Activated gamma-delta T cell treated with Interleukin-2 at 50 U/mL for 16 hours (primary cell): ENCODE results near the gene METTL22.
"Not testable (repeated sequence)": the region's sequence is repeated elsewhere in the genome, so short reads cannot be mapped to it uniquely, and the experiment has no call there.

ENCODE experiments used
- DNase-seq: peaks from one replicate; pipeline ENCODE4 v3.0.0-alpha.2; 2020

The METTL22 gene

DNA sequence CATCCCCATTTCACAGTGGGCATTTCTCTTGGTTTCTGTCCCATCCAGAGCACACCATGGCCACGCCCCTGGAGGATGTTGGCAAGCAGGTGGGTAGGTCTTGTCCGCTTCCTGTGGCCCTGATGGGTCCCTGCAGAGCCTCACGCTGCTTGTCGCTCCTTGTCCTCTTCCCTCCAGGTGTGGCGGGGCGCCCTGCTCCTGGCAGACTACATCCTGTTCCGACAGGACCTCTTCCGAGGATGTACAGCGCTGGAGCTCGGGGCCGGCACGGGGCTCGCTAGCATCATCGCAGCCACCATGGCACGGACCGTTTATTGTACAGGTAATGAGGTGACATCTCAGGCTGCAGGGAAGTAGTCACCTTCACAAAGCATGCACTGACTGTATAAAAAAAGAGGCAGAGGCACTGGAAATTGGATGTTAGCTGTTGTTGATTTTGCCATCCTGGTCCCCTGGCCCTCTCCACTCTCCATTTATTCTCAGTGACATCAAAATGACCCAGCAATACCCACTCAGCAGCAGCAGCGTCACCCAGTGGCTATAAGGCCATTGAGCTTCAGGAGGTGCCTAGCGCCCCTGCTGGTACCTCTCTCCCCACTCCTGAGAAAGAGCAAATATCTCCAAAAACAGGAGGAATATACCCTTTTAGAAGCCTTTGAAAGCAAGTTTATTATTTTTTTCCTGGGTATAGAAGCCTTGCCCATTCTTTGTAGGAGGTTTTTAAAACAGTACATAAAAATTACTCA, 13.7 kb downstream of the METTL22 start:
- no peak for DNase-seq

DNA sequence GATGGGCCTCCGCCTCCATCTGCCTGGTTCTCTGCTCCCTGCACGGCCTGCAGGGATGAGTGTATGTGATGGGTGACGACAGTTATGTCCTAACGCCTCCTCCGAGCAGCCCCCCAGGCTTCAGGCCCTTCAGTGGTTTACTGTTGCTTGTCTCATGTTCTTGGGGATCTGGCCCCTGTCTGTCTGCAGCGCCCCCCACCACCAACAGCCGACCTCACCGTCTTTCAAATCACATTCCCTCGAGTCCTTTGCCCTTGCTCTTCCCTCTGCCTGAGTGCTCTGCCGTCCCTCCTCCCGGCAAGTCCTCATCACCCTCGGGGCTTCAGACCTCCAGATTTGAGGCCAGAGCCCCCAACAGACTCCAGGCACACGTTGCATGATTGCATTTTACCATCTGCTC, 18.2 kb downstream of the METTL22 start:
- DNase-seq, result no peak

DNA sequence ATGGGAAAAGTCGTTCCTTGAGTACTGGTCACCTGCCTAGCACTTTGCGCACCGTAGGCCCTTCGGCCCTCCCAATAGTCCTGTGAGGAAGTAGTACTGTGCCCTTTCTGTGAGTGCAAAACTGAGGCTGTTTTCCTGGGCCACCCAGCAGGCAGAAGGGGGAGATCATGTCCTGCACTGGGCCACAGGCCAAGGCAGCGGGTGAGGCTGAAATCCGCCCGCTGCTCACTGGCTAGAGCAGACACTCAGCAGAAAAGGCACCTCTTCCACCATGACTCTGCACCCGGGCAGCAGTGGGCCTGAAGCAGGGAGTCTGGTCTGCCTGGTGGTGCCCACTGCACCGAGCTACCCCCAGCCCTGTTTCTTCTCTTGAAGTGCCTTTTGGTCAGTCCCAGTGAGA, 20.2 kb downstream of the METTL22 start:
- no peak for DNase-seq

- DNase-seq, result no peak
These were observed 20.6 kb downstream of the METTL22 start for GRCh38 chr16:8642146-8642545.

DNA sequence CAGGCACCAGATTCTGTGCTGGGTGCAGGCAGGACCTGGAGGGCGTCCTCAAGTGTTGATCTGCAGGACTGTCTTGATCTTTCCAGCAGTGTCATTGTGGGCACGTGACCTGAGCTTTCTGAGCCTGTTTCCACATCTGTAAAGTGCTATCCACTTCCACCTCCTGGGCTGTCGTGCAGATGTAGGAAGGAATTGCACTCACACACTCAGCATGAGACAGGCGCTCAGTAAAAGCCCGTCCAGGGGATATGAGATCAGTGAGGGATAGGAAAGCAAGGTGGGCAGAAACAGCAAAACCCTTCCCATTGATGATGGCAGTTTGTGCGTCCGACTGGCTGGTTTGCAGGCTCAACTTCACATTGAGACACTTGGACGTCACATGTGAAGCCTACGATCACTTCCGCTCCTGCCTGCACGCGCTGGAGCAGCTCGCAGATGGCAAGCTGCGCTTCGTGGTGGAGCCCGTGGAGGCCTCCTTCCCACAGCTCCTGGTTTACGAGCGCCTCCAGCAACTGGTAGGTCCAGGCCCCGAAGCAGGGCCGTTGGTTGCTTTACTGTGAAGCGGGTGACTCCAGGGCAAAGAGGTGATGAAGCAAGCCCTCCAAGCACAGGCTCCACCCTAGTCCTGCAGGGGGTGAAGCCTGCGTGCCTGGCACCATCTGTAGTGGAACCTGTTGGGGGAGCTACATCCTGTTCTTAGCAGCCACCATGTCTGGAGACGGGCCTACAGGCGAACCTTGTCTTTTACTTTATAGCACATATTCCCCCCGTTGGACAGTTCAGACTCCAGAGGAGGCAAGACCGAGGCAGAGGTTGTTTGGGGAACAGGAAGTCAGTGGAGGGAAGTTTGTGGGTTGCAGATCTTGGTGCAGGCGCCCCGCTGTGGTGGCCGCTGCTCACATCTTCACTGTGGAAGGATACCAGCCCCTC, 23.0 kb downstream of the METTL22 start:
- no peak for DNase-seq

- no peak for DNase-seq
These were observed 23.6 kb downstream of the METTL22 start for GRCh38 chr16:8645141-8645521.

DNA sequence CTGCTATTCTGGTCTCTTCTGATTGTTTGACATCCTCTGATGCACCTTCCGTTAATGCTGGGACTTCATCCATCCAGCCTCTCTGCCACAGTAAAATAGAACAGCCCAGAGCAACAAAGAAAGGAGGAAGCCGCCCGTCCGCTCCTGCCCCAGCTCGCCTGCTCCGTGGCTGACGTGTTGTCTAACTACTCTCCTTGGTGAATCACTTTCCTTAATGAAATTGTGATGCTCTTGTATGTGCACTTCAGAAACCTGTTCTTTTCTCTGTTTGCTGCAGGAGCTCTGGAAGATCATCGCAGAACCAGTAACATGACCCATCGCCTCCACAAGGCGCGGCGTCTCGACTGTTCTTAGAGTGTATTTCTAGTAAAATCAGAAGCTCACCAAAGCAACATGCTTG, 24.3 kb downstream of the METTL22 start:
- DNase-seq, result no peak

DNA sequence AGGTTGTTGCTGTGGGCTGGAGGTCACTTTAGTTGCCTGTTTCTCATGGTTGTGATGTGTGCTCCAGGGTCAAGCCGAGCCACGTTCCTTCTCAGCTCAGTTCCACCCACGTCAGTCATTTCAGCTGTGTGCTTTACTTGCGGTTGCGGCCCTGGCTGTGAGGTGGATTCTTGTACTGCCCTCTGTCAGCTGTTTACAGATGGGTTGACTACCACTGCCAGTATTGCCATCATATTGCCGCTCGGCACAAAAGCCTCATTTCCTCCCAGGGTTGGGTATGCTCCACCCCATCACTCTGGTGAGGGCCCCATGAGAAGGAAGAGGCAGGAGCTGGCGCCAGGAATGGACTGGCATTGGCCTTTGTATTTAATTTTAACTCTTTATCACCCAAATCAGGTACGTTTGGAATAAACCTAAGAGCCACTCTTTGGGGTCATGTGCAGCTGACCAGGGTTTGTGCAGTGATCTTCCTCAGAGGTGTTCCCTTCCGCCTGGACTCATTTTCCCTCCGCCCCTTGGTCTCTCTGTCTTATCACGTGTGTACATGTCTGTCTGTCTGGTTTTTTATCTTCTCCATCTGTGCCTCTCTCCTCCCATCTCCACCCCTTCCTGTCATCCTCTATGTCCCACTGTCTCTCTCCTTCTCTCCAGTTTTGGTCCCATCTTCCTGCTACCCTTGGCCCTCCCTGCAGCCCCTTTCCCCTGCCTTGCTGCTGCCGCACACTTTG, 25.0 kb downstream of the METTL22 start:
- no peak for DNase-seq

GRCh38 chr16:8647721-8648318, 26.3 kb downstream of the METTL22 start:
- no peak for DNase-seq

GRCh38 chr16:8648877-8649276, 27.4 kb downstream of the METTL22 start:
- no peak for DNase-seq

- DNase-seq, result no peak
These were observed 28.5 kb downstream of the METTL22 start for GRCh38 chr16:8649829-8650554.

DNA sequence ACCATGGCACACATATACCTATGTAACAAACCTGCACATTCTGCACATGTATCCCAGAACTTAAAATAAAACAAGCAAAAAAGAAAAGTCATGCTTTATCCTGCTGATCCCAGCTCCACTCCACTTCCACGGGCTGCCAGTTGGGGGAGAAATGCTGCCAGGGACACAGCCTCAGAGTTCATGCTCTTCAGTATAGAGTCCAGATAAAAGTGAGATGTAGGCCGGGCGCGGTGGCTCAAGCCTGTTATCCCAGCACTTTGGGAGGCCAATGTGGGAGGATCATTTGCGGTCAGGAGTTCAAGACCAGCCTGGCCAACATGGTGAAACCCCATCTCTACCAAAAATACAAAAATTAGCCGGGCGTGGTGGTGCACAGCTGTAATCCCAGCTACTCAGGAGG, 30.5 kb downstream of the METTL22 start:
- not testable (repeated sequence) for DNase-seq

DNA sequence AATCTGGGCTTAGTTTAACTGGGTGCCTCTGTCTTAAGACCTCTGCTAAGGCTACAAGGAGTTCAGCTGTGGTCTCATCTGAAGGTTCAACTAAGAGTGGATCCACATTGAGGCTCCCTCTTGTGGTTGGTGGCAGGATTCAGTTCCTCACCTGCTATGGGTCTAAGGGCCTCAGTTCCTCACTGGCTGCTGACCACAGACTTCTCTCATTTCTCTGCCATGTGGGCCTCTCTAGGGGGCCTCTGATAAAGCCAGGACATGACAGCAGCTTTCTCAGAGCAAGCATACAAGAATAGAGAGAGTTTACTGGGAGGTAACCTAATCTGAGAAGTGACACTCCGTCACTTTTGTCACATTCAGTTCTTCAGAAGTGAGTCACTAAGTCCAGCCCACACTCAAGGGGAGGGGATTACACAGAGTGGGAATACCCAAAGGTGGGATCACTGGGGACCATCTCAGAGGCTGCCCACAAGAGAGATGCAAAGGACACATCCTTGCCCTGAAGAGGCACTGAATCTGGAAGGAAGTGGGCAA, 33.8 kb downstream of the METTL22 start:
- no peak for DNase-seq

DNA sequence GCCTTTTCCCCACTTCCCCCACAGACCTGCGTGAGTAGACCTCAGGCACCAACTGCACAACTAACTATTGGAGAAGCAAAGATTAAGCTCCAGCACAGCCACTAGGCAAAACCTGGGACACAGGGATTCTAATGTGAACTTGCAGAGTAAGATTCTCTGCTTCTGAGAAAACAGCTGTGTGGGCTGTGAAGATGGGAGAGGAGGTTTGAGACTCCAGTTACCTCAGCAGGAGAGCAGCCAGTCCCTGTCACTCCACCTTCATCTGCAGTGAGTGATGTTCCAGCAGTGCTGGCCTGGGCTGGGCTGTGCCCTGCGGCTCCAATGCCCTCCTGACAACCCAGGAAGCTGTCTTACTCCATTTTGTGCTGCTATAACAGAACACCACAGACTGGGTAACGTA, 34.9 kb downstream of the METTL22 start:
- no peak for DNase-seq

GRCh38 chr16:8660841-8661301, 39.4 kb downstream of the METTL22 start:
- DNase-seq, result peak; percentile 34

DNA sequence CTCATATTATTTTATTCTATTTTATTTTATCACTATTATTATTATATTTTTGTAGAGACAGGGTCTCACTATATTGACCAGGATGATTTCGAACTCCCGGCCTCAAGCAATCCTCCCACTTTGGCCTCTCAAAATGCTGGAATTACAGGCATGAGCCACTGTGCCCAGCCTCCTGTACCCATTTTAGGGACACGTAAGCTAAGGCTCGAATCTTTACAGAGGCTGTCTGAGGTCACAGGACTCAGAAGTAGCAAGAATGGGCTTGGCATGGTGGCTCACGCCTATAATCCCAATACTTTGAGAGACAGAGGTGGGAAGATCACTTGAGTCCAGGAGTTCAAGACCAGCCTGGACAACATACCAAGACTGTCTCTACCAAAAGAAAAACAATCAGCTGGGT, 40.2 kb downstream of the METTL22 start:
- DNase-seq, result no peak

DNA sequence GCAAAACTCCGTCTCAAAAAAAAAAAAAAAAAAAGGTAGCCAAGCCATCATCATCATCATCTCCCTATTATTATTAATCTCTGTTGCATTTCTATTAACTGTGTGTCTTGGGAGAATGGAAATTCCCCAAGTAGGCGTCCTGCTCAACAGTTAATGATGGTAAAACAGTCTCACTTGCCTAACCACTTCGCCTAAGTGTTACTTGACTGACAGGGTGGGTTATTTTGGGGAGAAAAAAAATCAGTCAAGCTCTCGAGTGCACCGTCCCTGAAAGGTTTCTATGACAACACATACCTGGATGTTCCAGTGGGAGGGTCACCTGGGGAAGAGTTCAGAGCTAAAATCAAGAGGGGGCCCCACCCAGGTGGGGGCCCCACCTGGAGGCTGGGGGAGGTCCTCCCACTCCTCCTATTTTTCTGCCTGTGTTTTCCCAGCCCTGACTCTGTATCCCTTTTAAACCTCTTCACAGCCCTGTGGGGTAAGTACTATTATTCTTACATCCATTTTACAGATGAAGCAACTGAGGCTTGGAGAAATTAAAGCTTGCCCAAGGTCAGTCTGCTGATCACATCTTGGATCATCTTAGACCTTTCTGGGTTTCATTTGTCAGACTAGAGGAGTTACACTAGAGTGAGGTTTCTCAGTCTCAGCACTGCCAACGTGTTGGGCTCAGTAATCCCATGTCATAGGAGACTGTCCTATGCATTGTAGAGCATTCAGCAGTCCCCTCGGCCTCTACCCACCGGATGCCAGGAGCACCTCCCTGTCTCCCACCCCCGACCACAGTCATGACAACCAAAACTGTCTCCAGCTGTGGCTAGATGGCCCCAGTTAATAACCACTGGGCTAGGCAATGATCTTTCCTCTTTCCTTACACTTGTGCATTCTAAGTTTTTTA, 41.9 kb downstream of the METTL22 start:
- DNase-seq, result no peak

- DNase-seq, result no peak
These were observed 44.0 kb downstream of the METTL22 start for GRCh38 chr16:8665529-8665928.

DNA sequence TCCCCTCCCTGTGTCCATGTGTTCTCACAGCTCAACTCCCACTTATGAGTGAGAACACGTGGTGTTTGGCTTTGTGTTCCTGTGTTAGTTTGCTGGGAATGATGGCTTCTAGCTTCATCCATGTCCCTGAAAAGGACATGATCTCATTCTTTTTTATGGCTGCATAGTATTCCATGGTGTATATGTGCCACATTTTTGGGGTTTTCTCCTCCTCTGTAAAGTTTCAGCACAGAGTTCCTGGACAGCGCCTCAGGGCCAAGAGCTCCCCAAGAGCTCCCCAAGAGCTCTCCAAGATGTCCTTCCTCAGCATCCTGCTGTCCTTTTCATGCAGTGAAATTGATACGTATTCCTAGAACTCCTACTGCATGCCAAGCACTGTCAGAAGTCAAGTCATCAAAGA, 46.0 kb downstream of the METTL22 start:
- no peak for DNase-seq

DNA sequence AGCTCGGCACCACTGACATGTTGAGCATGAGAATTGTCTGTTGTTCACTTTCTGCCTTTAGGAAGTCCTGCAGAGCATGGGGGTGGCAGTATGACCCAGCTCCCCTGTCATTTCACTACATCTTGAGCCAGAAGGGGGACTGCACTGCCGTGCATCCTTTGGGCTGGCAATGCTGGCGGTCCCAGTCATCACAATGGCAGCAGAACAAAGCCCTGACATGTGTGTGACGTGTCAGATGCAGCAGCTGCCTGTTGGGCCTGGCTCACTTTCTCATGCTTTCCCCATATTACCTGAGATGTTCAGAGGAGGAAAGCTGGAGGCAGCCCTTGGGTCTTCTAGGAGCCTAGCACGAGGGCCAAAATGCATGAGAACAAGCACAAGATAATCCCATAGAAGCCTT, 46.6 kb downstream of the METTL22 start:
- DNase-seq, result no peak

DNA sequence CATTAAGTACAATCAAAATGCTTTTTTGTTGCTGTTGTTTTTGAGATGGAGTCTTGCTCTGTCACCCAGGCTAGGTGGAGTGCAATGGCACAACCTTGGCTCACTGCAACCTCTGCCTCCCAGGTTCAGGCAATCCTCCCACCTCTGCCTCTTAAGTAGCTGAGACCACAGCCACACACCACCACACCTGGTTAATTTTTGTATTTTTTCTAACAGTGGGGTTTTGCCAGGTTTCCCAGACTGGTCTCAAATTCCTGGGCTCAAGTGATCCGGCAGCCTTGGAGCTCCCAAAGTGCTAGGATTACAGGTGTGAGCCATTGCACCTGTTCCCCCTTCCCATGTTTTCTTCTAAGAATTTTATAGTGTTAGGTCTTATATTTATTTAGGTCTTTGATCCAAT, 48.0 kb downstream of the METTL22 start:
- DNase-seq, result no peak
